GM19328 (cell line): ENCODE measurements around the gene NOS2.
"Not testable (repeated sequence)": the region's sequence is repeated elsewhere in the genome, so short reads cannot be mapped to it uniquely, and the experiment has no call there.

Experiments used
- ATAC-seq: cut with Tn5 transposase; IDR thresholded peaks from one replicate; pipeline ENCODE4 v1.9.1; 2021; ENCODE audit warnings: mild to moderate bottlenecking, moderate library complexity; ENCODE audit not compliant: unreplicated experiment

Gene NOS2

DNA sequence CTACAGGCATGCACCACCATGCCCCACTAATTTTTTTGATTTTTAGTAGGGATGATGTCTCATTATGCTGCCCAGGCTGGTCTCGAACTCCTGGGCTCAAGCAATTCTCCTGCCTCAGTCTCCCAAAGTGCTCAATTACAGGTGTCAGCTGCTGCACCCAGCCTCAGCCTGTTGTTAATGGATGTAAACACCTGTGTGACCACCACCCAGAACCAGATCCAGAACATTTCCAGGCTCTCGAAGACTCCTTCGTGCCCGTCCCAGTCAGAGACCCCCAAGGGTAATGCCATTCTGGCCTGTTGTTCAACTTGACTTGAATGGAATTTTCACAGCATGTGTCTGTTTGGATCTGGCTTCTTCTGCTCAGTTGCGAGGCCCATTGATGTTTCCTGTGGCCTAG is 59.8 kb downstream of the NOS2 start:
- not testable (repeated sequence) for ATAC-seq

DNA sequence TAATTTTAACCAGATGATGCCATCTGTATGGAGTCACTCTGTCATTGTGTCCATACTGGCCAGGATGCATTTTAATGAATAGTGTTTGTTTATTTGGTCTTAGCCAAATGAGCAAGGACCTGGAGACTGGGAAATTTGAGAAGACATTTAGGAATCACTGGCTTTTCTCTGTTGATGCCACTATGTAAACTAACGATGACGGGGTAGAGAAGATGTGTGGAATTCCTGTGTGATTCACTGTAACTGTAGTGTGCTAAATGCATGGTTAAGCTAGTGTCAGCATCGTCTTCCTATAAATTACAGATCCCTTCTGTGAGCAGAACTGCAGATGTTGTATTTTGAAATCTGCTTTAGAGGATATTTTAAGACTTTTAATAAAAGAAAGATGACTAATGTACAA is 66.6 kb downstream of the NOS2 start:
- ATAC-seq, result no peak

DNA sequence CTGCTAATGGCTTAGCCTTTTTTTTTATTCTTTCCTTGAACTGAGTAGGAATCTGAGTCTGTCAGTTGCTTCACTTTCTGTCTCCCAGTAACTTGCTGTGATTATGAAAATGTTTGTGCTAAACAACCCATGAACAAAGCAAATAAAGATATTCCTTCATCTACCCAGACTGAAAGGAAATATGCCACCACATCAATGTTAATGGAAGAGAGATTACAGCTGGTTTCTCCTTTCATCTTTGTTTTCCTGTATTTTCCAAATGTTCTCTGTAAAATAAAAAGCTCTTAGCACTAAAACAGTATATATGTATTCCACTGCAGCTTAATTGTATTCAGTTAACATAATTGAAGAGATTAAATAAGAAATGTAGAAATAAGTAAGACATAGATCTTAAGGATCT is 67.6 kb downstream of the NOS2 start:
- ATAC-seq, result not testable (repeated sequence)

DNA sequence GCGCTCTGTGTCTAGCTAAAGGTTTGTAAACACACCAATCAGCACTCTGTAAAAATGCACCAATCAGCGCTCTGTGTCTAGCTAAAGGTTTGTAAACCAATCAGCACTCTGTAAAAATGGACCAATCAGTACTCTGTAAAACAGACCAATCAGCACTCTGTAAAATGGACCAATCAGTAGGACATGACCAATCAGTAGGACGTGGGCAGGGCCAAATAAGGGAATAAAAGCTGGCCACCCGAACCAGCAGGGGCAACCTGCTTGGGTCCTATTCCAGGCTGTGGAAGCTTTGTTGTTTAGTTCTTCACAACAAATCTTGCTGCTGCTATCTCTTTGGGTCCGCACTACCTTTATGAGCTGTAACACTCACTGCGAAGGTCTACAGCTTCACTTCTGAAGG is 74.3 kb downstream of the NOS2 start:
- ATAC-seq, result not testable (repeated sequence)

DNA sequence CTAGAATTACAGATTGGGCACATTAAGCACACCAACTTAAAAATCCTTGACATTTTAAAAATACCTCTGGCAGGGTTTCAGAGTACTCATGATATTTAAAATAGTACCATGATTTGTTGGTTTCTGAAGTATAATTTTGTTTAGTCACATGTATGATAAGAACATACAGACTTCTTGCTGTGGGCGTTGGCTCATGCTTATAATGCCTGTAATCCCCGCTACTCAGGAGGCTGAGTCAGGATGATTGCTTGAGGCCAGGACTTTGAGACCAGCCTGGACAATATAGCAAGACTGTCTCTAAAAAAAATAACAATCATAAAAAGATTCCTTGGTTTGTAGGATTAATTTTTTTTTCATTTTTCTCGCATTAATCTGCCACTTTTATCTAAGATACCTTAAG is 78.5 kb downstream of the NOS2 start:
- no peak for ATAC-seq
